HCT116 (cell line): ENCODE measurements around the gene SNPH. TPM values are rescaled to one million over a fixed set of nuclear protein-coding genes. Genes with fewer than 3 reads are reported as not detected.

Experiments used
- ATAC-seq: fragments of 200-7000 bp; cut with Tn5 transposase; 2 replicates; pipeline ENCODE4 v1.9.1; 2020; ENCODE audit warnings: mild to moderate bottlenecking, moderate library complexity
- BruUV-seq: library from RNA; stranded (reverse); fragments of 400-500 nt; replicated peaks from 2 replicates; lab custom pipeline; 2021; lab: Mats Ljungman, UMichigan
- CTCF ChIA-PET: fragments of 300-600 bp; sonication (Branson Sonifier 250); formaldehyde crosslinking; loops from one replicate; lab custom pipeline; 2021; ENCODE audit warnings: antibody characterized with exemption; lab: Charles Lee
- POLR2A ChIA-PET: fragments of 300-600, 350-600 bp; sonication (Branson Sonifier 250); formaldehyde crosslinking; loops from one replicate; lab custom pipeline; 2021; ENCODE audit warnings: antibody characterized with exemption; lab: Charles Lee
- RAD21 ChIA-PET, 2 experiments: fragments of 300-600 bp; sonication (Branson Sonifier 250); formaldehyde crosslinking; loops; one replicate each; lab custom pipeline; 2023; ENCODE audit warnings: low total read pairs in 2 of 2; ENCODE audit not compliant: uncharacterized antibody in 2 of 2, unreplicated experiment in 2 of 2, low non-redundant PET in 1 of 2; lab: Charles Lee
- DNase-seq: peaks from one replicate; pipeline ENCODE4 v3.0.0-alpha.2; 2010; ENCODE audit warnings: low read depth, low spot score
- H2AFZ ChIP-seq: fragments of 200-600 bp; shearing (Covaris generic), sonication (generic); 2 replicates; pipeline ENCODE4 v1.6.1; 2017; ENCODE audit warnings: low read depth, mixed run types, mixed read lengths, antibody characterized with exemption, low read length; ENCODE audit not compliant: poor library complexity, severe bottlenecking
- H3K27ac ChIP-seq: 2 replicates; pipeline ENCODE4 v1.5.1; 2012; ENCODE audit warnings: low read depth, low read length
- H3K27me3 ChIP-seq: fragments of 200-600 bp; sonication (generic); 2 replicates; pipeline ENCODE4 v1.6.1; 2016; ENCODE audit warnings: mixed run types, low read length, mixed read lengths; ENCODE audit not compliant: insufficient read depth
- H3K36me3 ChIP-seq, 2 experiments: fragments of 200-500 bp in 1 of 2; fragments of 200-600 bp in 1 of 2; sonication (Bioruptor generic) in 1 of 2; sonication (generic) in 1 of 2; 2 replicates each; pipeline versions ENCODE4 v1.5.1 to v1.6.1; 2014 to 2016; ENCODE audit warnings: low read length in 2 of 2, inconsistent platforms in 1 of 2, mixed read lengths in 1 of 2, mixed run types in 1 of 2; ENCODE audit not compliant: insufficient read depth in 2 of 2, control insufficient read depth in 1 of 2
- H3K4me1 ChIP-seq, 2 experiments: fragments of 200-600 bp in 1 of 2; sonication (generic) in 1 of 2; 2 replicates each; pipeline versions ENCODE4 v1.5.1 to v1.6.1; 2012 to 2017; ENCODE audit warnings: low read length in 2 of 2, inconsistent platforms in 1 of 2, mild to moderate bottlenecking in 1 of 2, mixed read lengths in 1 of 2, mixed run types in 1 of 2, moderate library complexity in 1 of 2; ENCODE audit not compliant: insufficient read depth in 2 of 2, control insufficient read depth in 1 of 2
- H3K4me2 ChIP-seq: fragments of 200-600 bp; sonication (generic); 2 replicates; pipeline ENCODE4 v1.6.1; 2017; ENCODE audit warnings: mixed run types, low read length, mixed read lengths
- H3K4me3 ChIP-seq, 2 experiments: fragments of 200-600 bp in 1 of 2; sonication (generic) in 1 of 2; replicated peaks in 1 of 2; 2 replicates each; pipeline ENCODE4 v1.5.1; 2011 to 2016; ENCODE audit warnings: low read length in 2 of 2, control low read depth in 1 of 2, low read depth in 1 of 2, mild to moderate bottlenecking in 1 of 2, mixed read lengths in 1 of 2, mixed run types in 1 of 2
- H3K79me2 ChIP-seq: fragments of 200-600 bp; sonication (generic); 2 replicates; pipeline ENCODE4 v1.6.1; 2017; ENCODE audit warnings: mild to moderate bottlenecking, mixed run types, low read length, moderate library complexity, mixed read lengths; ENCODE audit not compliant: insufficient read depth
- H3K9ac ChIP-seq: fragments of 200-600 bp; sonication (generic); 2 replicates; pipeline ENCODE4 v1.6.1; 2016; ENCODE audit warnings: low read length, mixed read lengths
- H3K9me2 ChIP-seq: fragments of 200-600 bp; sonication (generic), shearing (Covaris generic); 2 replicates; pipeline ENCODE4 v1.6.1; 2017; ENCODE audit warnings: mixed run types, mild to moderate bottlenecking, moderate library complexity; ENCODE audit not compliant: insufficient read depth
- H3K9me3 ChIP-seq, 2 experiments: fragments of 200-500 bp in 1 of 2; fragments of 200-600 bp in 1 of 2; sonication (Bioruptor generic) in 1 of 2; sonication (generic) in 1 of 2; 2 replicates each; pipeline ENCODE4 v1.6.1; 2014 to 2017; ENCODE audit warnings: low read length in 2 of 2, mixed read lengths in 2 of 2, inconsistent platforms in 1 of 2, low read depth in 1 of 2, mild to moderate bottlenecking in 1 of 2, mixed run types in 1 of 2, moderate library complexity in 1 of 2; ENCODE audit not compliant: control insufficient read depth in 1 of 2, insufficient read depth in 1 of 2
- H4K20me1 ChIP-seq: fragments of 200-600 bp; sonication (generic), shearing (Covaris generic); 2 replicates; pipeline ENCODE4 v1.6.1; 2017; ENCODE audit warnings: mixed run types, mild to moderate bottlenecking, moderate library complexity; ENCODE audit not compliant: insufficient read depth
- EGR1 ChIP-seq: IDR thresholded peaks from 2 replicates; pipeline ENCODE4 v1.6.1; 2012; ENCODE audit warnings: low read depth
- EZH2phosphoT487 ChIP-seq: fragments of 200-600 bp; IDR thresholded peaks from 2 replicates; pipeline ENCODE4 v1.6.1; 2018; ENCODE audit warnings: antibody characterized with exemption, borderline replicate concordance
- SIN3A ChIP-seq: IDR thresholded peaks from 2 replicates; pipeline ENCODE4 v1.6.1; 2012; ENCODE audit warnings: low read depth
- ZNF274 ChIP-seq: fragments of 200-500 bp; sonication (Bioruptor generic); IDR thresholded peaks from 2 replicates; pipeline ENCODE4 v1.6.1; 2014; ENCODE audit warnings: mild to moderate bottlenecking, low read depth, low read length, inconsistent platforms
- intact Hi-C: fragments of 100-400 bp; cut with micrococcal nuclease; formaldehyde crosslinking; loops from 2 replicates; pipeline ENCODE4 v1.10.0; 2022
- total RNA-seq: library from RNA; stranded (reverse); gene quantifications from one replicate; pipeline ENCODE4 v1.2.1, GENCODE V29; 2021; ENCODE audit not compliant: unreplicated experiment
- TF ChIP-seq, protein P1 (sequence below), 3 experiments: fragments of 200-600 bp in 1 of 3; sonication (generic) in 1 of 3; IDR thresholded peaks in 2 of 3; conservative IDR thresholded peaks in 1 of 3; 2 replicates each; pipeline ENCODE4 v1.5.1; 2012 to 2017; ENCODE audit warnings: low read depth in 2 of 3, low read length in 2 of 3, antibody characterized with exemption in 1 of 3, borderline replicate concordance in 1 of 3, control low read depth in 1 of 3, mild to moderate bottlenecking in 1 of 3, mixed read lengths in 1 of 3, mixed run types in 1 of 3, moderate library complexity in 1 of 3; ENCODE audit not compliant: insufficient read depth in 1 of 3
- TF ChIP-seq, protein P2 (sequence below): IDR thresholded peaks from 2 replicates; pipeline ENCODE4 v1.6.1; 2012
- TF ChIP-seq, protein P3 (sequence below): IDR thresholded peaks from 2 replicates; pipeline ENCODE4 v1.6.1; 2012; ENCODE audit warnings: low read depth

The SNPH gene
- total RNA-seq, 1 experiment from 2014 or later: 3.2 TPM

DNA sequence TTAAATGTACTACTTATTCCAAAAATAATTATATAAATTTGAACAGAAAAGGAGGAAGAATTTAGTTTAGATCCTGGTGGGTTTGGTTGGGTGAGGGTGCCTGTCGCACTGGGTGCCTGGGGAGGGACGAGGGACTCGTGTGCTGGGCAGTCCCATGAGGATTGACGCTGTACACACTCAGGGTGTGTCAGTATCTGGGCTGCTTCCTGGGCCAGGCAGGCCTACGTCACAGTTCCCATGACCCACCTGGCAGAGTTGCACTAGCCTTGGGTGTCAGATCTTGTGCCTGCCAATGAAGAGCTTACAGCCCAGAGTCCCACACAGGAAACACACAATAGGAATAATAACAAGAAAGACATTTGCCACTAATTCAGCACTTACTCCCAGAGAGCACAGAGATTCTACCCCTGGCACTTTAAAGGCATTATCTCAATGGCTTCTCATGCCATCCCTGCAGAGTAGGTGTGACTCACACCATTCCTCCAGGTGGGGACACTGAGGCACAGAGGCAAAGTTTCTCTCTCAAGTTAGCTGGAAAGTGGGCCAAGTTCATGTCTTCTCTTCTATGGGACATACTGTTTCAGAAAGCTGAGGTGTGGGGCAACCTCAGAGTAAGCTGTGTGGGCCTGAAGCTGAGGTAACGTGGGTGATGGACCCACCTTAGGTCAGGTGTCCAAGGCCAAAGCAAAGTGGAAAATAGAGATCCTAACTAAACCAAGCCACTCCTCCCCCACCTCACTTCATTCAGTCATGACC lies 64.2 kb downstream of the SNPH start:
- no peak overlapping the region for H2AFZ ChIP-seq
- peaks cover 28 to 42% of the 10 kb centered on the region in 2 experiments for H3K4me1 ChIP-seq
- H3K9ac ChIP-seq: no peak overlapping the region
- ATAC-seq (no peak), DNase-seq (no peak)
- peaks cover 89% of the 10 kb centered on the region for H3K79me2 ChIP-seq
- no peaks in the 10 kb centered on the region for H3K9me3 ChIP-seq
- no peaks in the 10 kb centered on the region for H3K27me3 ChIP-seq
- no peak overlapping the region for H3K27ac ChIP-seq
- BruUV-seq: no TSS peak
- ChIA-PET POLR2A (no interaction called here), RAD21 (no interaction called here), CTCF (no interaction called here)
- H4K20me1 ChIP-seq: no peaks in the 10 kb centered on the region; the same call in 1 of the 2 replicates
- TF ChIP-seq, protein P1, sequence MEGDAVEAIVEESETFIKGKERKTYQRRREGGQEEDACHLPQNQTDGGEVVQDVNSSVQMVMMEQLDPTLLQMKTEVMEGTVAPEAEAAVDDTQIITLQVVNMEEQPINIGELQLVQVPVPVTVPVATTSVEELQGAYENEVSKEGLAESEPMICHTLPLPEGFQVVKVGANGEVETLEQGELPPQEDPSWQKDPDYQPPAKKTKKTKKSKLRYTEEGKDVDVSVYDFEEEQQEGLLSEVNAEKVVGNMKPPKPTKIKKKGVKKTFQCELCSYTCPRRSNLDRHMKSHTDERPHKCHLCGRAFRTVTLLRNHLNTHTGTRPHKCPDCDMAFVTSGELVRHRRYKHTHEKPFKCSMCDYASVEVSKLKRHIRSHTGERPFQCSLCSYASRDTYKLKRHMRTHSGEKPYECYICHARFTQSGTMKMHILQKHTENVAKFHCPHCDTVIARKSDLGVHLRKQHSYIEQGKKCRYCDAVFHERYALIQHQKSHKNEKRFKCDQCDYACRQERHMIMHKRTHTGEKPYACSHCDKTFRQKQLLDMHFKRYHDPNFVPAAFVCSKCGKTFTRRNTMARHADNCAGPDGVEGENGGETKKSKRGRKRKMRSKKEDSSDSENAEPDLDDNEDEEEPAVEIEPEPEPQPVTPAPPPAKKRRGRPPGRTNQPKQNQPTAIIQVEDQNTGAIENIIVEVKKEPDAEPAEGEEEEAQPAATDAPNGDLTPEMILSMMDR (IDR thresholded peaks at IDR 0.05 in 2 of 3, conservative IDR thresholded peaks at IDR 0.05 in 1 of 3; ENCODE audit: borderline replicate concordance in 1 of 3, insufficient read depth in 1 of 3, low read depth in 2 of 3, low read length in 2 of 3): no peak
- TF ChIP-seq EZH2phosphoT487 (no peak), EGR1 (no peak), ZNF274 (no peak), SIN3A (no peak)
- TF ChIP-seq, protein P2, sequence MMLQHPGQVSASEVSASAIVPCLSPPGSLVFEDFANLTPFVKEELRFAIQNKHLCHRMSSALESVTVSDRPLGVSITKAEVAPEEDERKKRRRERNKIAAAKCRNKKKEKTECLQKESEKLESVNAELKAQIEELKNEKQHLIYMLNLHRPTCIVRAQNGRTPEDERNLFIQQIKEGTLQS: no peak
- TF ChIP-seq, protein P3, sequence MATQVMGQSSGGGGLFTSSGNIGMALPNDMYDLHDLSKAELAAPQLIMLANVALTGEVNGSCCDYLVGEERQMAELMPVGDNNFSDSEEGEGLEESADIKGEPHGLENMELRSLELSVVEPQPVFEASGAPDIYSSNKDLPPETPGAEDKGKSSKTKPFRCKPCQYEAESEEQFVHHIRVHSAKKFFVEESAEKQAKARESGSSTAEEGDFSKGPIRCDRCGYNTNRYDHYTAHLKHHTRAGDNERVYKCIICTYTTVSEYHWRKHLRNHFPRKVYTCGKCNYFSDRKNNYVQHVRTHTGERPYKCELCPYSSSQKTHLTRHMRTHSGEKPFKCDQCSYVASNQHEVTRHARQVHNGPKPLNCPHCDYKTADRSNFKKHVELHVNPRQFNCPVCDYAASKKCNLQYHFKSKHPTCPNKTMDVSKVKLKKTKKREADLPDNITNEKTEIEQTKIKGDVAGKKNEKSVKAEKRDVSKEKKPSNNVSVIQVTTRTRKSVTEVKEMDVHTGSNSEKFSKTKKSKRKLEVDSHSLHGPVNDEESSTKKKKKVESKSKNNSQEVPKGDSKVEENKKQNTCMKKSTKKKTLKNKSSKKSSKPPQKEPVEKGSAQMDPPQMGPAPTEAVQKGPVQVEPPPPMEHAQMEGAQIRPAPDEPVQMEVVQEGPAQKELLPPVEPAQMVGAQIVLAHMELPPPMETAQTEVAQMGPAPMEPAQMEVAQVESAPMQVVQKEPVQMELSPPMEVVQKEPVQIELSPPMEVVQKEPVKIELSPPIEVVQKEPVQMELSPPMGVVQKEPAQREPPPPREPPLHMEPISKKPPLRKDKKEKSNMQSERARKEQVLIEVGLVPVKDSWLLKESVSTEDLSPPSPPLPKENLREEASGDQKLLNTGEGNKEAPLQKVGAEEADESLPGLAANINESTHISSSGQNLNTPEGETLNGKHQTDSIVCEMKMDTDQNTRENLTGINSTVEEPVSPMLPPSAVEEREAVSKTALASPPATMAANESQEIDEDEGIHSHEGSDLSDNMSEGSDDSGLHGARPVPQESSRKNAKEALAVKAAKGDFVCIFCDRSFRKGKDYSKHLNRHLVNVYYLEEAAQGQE: no peak
- 0 out of 4 replicates have a peak, but pooled peaks cover 0 to 3% of the 10 kb centered on the region in 2 experiments for H3K36me3 ChIP-seq
- H3K4me2 ChIP-seq: no peak overlapping the region
- H3K4me3 ChIP-seq: no peak overlapping the region
- intact Hi-C loops: no loop called here
- H3K9me2 ChIP-seq: no peaks in the 10 kb centered on the region
